HEK293 (cell line): ENCODE data around the gene SUPT3H.

ENCODE experiments used
- CTCF ChIA-PET: fragments of 350-600 bp; formaldehyde crosslinking; extraction: SDS; loops from one replicate; lab custom pipeline; 2021; ENCODE audit warnings: antibody characterized with exemption; lab: Yijun Ruan, JAX
- POLR2A ChIA-PET: fragments of 300-600 bp; formaldehyde crosslinking; extraction: SDS; loops from one replicate; lab custom pipeline; 2020; ENCODE audit warnings: antibody characterized with exemption, inconsistent platforms; lab: Yijun Ruan, JAX
- H3K27ac ChIP-seq: fragments of 200-500 bp; sonication (Bioruptor generic); 2 replicates; pipeline ENCODE4 v1.5.1; 2014; ENCODE audit warnings: low read depth, low read length, control low read depth, inconsistent platforms; ENCODE audit errors: extremely low read depth
- H3K36me3 ChIP-seq, 2 experiments: fragments of 200-500 bp in 1 of 2; sonication (Bioruptor generic) in 1 of 2; 1 replicate in 1 of 2; 2 replicates in 1 of 2; pipeline ENCODE4 v1.5.1; 2014 to 2017; ENCODE audit warnings: inconsistent platforms in 2 of 2, low read length in 2 of 2; ENCODE audit not compliant: control insufficient read depth in 2 of 2, insufficient read depth in 1 of 2
- H3K4me1 ChIP-seq: fragments of 200-500 bp; sonication (Bioruptor generic); 2 replicates; pipeline ENCODE4 v1.5.1; 2014; ENCODE audit warnings: mild to moderate bottlenecking, low read length, inconsistent platforms; ENCODE audit not compliant: control insufficient read depth, insufficient read depth
- H3K4me3 ChIP-seq: 2 replicates; pipeline ENCODE4 v1.5.1; 2011; ENCODE audit warnings: low read depth, mild to moderate bottlenecking, control low read depth, low read length, moderate library complexity
- H3K9me3 ChIP-seq: fragments of 200-500 bp; sonication (Bioruptor generic); 2 replicates; pipeline ENCODE4 v1.5.1; 2014; ENCODE audit warnings: low read depth, low read length, inconsistent platforms; ENCODE audit not compliant: control insufficient read depth, insufficient read depth
- GFI1B ChIP-seq: fragments of 450-650 bp; formaldehyde crosslinking; IDR thresholded peaks from 2 replicates; pipeline ENCODE4 v1.5.1; 2016; ENCODE audit warnings: missing biosample characterization, missing genetic modification characterization
- HOXA7 ChIP-seq: sonication (generic); formaldehyde crosslinking; IDR thresholded peaks from 2 replicates; pipeline ENCODE4 v1.8.1; 2022; ENCODE audit warnings: missing genetic modification reagents, borderline replicate concordance
- KLF7 ChIP-seq: fragments of 450-650 bp; formaldehyde crosslinking; IDR thresholded peaks from 2 replicates; pipeline ENCODE4 v1.5.1; 2016; ENCODE audit warnings: missing biosample characterization, missing genetic modification characterization, borderline replicate concordance
- PRDM1 ChIP-seq: fragments of 450-650 bp; formaldehyde crosslinking; IDR thresholded peaks from 2 replicates; pipeline ENCODE4; 2016; ENCODE audit warnings: missing biosample characterization, missing genetic modification characterization
- RBAK ChIP-seq: fragments of 450-650 bp; formaldehyde crosslinking; IDR thresholded peaks from 2 replicates; pipeline ENCODE4 v1.5.1; 2016; ENCODE audit warnings: missing biosample characterization, missing genetic modification characterization
- ZFHX2 ChIP-seq: fragments of 450-650 bp; formaldehyde crosslinking; conservative IDR thresholded peaks from 2 replicates; pipeline ENCODE4 v1.5.1; 2016; ENCODE audit warnings: missing biosample characterization, missing genetic modification characterization
- ZFP3 ChIP-seq: fragments of 450-650 bp; formaldehyde crosslinking; IDR thresholded peaks from 2 replicates; pipeline ENCODE4 v1.5.1; 2016; ENCODE audit warnings: low read depth, missing biosample characterization, missing genetic modification characterization
- ZNF174 ChIP-seq: fragments of 450-650 bp; formaldehyde crosslinking; IDR thresholded peaks from 2 replicates; pipeline ENCODE4 v1.5.0; 2017; ENCODE audit warnings: missing biosample characterization, mild to moderate bottlenecking, missing genetic modification characterization
- ZNF214 ChIP-seq: fragments of 450-650 bp; formaldehyde crosslinking; IDR thresholded peaks from 2 replicates; pipeline ENCODE4 v1.5.1; 2017; ENCODE audit warnings: missing biosample characterization, mild to moderate bottlenecking, missing genetic modification characterization, borderline replicate concordance
- ZNF223 ChIP-seq: fragments of 450-650 bp; formaldehyde crosslinking; IDR thresholded peaks from 2 replicates; pipeline ENCODE4 v1.5.1; 2016; ENCODE audit warnings: missing biosample characterization, missing genetic modification characterization
- ZNF37A ChIP-seq: fragments of 450-650 bp; IDR thresholded peaks from 2 replicates; pipeline ENCODE4 v1.5.1; 2018; ENCODE audit warnings: missing biosample characterization, missing genetic modification characterization
- ZNF433 ChIP-seq: fragments of 450-650 bp; formaldehyde crosslinking; IDR thresholded peaks from 2 replicates; pipeline ENCODE4 v1.5.1; 2016; ENCODE audit warnings: missing biosample characterization, missing genetic modification characterization, low read depth
- ZNF501 ChIP-seq: fragments of 450-650 bp; formaldehyde crosslinking; IDR thresholded peaks from 2 replicates; pipeline ENCODE4 v1.5.1; 2016; ENCODE audit warnings: missing biosample characterization, missing genetic modification characterization
- ZNF514 ChIP-seq: fragments of 450-650 bp; formaldehyde crosslinking; IDR thresholded peaks from 2 replicates; pipeline ENCODE4 v1.5.1; 2016; ENCODE audit warnings: missing biosample characterization, missing genetic modification characterization
- ZNF560 ChIP-seq: fragments of 450-650 bp; formaldehyde crosslinking; IDR thresholded peaks from 2 replicates; pipeline ENCODE4 v1.5.1; 2017; ENCODE audit warnings: missing biosample characterization, missing genetic modification characterization, borderline replicate concordance
- ZSCAN16 ChIP-seq: fragments of 450-650 bp; formaldehyde crosslinking; IDR thresholded peaks from 2 replicates; pipeline ENCODE4 v1.5.1; 2016; ENCODE audit warnings: missing biosample characterization, missing genetic modification characterization
- ZSCAN30 ChIP-seq: fragments of 450-650 bp; IDR thresholded peaks from 2 replicates; pipeline ENCODE4 v1.5.1; 2018; ENCODE audit warnings: missing biosample characterization, mild to moderate bottlenecking, missing genetic modification characterization, moderate library complexity
- TF ChIP-seq, protein P1 (sequence below): fragments of 450-650 bp; formaldehyde crosslinking; IDR thresholded peaks from 2 replicates; pipeline ENCODE4 v1.5.1; 2016; ENCODE audit warnings: missing biosample characterization, missing genetic modification characterization
- TF ChIP-seq, protein P2 (sequence below): fragments of 450-650 bp; formaldehyde crosslinking; IDR thresholded peaks from 2 replicates; pipeline ENCODE4 v1.5.1; 2016; ENCODE audit warnings: missing biosample characterization, missing genetic modification characterization
- TF ChIP-seq, protein P3 (sequence below): fragments of 450-650 bp; formaldehyde crosslinking; IDR thresholded peaks from 2 replicates; pipeline ENCODE4 v1.5.1; 2016; ENCODE audit warnings: missing biosample characterization, missing genetic modification characterization
- TF ChIP-seq, protein P4 (sequence below): fragments of 450-650 bp; formaldehyde crosslinking; IDR thresholded peaks from 2 replicates; pipeline ENCODE4; 2016; ENCODE audit warnings: missing biosample characterization, missing genetic modification characterization
- TF ChIP-seq, protein P5 (sequence below): fragments of 450-650 bp; formaldehyde crosslinking; IDR thresholded peaks from 2 replicates; pipeline ENCODE4 v1.5.1; 2016; ENCODE audit warnings: missing biosample characterization, missing genetic modification characterization
- TF ChIP-seq, protein P6 (sequence below): fragments of 450-650 bp; formaldehyde crosslinking; IDR thresholded peaks from 2 replicates; pipeline ENCODE4 v1.5.1; 2017; ENCODE audit warnings: missing biosample characterization, missing genetic modification characterization
- TF ChIP-seq, protein P7 (sequence below): fragments of 450-650 bp; formaldehyde crosslinking; IDR thresholded peaks from 2 replicates; pipeline ENCODE4 v1.5.1; 2016; ENCODE audit warnings: missing biosample characterization, missing genetic modification characterization, low read depth

SUPT3H gene

DNA sequence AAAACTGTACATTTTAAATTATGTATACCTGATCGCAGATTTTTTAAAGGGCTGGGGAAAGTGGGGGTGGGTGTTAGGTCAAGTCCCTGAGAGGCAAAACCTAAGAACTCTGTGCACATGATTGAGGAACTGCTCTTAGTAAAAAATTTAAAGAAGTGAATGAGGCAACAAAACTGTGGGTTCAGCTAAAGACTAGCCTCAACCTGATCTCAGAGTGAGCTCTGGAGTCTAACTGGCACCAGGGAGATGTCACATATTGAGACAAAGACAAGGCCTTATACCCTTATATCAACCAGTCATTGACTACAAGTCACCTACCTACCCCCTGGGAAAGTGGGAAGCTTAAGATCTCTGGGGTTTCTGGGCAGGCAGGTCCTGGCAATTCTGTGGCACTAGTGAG is 77.0 kb downstream of the SUPT3H start (continued):
- TF ChIP-seq, protein P1, sequence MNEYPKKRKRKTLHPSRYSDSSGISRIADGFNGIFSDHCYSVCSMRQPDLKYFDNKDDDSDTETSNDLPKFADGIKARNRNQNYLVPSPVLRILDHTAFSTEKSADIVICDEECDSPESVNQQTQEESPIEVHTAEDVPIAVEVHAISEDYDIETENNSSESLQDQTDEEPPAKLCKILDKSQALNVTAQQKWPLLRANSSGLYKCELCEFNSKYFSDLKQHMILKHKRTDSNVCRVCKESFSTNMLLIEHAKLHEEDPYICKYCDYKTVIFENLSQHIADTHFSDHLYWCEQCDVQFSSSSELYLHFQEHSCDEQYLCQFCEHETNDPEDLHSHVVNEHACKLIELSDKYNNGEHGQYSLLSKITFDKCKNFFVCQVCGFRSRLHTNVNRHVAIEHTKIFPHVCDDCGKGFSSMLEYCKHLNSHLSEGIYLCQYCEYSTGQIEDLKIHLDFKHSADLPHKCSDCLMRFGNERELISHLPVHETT (tag by site-specific recombination): no peak
- TF ChIP-seq ZNF514 (tag by site-specific recombination) (no peak), KLF7 (tag by site-specific recombination) (no peak), ZFP3 (tag by site-specific recombination) (no peak), ZNF433 (no peak), ZNF214 (no peak)
- TF ChIP-seq, protein P2, sequence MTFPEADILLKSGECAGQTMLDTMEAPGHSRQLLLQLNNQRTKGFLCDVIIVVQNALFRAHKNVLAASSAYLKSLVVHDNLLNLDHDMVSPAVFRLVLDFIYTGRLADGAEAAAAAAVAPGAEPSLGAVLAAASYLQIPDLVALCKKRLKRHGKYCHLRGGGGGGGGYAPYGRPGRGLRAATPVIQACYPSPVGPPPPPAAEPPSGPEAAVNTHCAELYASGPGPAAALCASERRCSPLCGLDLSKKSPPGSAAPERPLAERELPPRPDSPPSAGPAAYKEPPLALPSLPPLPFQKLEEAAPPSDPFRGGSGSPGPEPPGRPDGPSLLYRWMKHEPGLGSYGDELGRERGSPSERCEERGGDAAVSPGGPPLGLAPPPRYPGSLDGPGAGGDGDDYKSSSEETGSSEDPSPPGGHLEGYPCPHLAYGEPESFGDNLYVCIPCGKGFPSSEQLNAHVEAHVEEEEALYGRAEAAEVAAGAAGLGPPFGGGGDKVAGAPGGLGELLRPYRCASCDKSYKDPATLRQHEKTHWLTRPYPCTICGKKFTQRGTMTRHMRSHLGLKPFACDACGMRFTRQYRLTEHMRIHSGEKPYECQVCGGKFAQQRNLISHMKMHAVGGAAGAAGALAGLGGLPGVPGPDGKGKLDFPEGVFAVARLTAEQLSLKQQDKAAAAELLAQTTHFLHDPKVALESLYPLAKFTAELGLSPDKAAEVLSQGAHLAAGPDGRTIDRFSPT: no peak
- TF ChIP-seq, all 188 proteins: peak for 0

DNA sequence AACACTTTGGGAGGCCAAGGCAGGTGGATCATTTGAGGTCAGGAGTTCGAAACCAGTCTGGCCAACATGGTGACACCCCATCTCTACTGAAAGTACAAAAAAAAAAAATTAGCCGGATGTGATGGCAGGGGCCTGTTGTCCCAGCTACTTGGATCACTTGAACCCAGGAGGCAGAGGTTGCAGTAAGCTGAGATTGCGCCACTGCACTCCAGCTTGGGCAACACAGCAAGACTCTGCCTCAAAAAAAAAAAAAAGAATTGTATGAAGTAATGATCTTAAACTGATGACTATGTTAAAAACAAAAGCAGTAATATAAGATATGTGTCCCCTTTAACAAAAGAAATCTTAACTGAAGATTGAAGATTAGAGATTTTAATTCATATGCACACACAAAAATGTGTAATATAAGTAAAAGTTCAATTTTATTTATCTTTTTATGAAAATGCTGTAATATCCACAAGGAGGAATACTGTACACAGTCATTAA is 78.6 kb downstream of the SUPT3H start:
- POLR2A ChIA-PET: no interaction called here
- Histone ChIP-seq H3K9me3 (no peaks in the 10 kb centered on the region), H3K36me3 (no peaks in the 10 kb centered on the region), H3K4me3 (no peak overlapping the region), H3K4me1 (no peaks in the 10 kb centered on the region)
- CTCF ChIA-PET: no interaction called here
- TF ChIP-seq, protein P3, sequence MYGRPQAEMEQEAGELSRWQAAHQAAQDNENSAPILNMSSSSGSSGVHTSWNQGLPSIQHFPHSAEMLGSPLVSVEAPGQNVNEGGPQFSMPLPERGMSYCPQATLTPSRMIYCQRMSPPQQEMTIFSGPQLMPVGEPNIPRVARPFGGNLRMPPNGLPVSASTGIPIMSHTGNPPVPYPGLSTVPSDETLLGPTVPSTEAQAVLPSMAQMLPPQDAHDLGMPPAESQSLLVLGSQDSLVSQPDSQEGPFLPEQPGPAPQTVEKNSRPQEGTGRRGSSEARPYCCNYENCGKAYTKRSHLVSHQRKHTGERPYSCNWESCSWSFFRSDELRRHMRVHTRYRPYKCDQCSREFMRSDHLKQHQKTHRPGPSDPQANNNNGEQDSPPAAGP (tag by site-specific recombination): no peak
- TF ChIP-seq ZNF223 (tag by site-specific recombination) (no peak), ZFHX2 (tag by site-specific recombination) (no peak), GFI1B (tag by site-specific recombination) (no peak), ZNF174 (tag by site-specific recombination) (no peak), ZSCAN30 (tag by site-specific recombination) (no peak), ZNF37A (tag by site-specific recombination) (no peak), ZNF560 (tag by site-specific recombination) (no peak)
- TF ChIP-seq, protein P4, sequence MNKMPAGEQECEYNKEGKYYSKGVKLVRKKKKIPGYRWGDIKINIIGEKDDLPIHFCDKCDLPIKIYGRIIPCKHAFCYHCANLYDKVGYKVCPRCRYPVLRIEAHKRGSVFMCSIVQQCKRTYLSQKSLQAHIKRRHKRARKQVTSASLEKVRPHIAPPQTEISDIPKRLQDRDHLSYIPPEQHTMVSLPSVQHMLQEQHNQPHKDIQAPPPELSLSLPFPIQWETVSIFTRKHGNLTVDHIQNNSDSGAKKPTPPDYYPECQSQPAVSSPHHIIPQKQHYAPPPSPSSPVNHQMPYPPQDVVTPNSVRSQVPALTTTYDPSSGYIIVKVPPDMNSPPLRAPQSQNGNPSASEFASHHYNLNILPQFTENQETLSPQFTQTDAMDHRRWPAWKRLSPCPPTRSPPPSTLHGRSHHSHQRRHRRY (tag by site-specific recombination): no peak
- TF ChIP-seq, protein P5, sequence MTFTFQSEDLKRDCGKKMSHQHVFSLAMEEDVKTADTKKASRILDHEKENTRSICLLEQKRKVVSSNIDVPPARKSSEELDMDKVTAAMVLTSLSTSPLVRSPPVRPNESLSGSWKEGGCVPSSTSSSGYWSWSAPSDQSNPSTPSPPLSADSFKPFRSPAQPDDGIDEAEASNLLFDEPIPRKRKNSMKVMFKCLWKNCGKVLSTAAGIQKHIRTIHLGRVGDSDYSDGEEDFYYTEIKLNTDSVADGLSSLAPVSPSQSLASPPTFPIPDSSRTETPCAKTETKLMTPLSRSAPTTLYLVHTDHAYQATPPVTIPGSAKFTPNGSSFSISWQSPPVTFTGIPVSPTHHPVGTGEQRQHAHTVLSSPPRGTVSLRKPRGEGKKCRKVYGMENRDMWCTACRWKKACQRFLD (tag by site-specific recombination): no peak
- TF ChIP-seq, all 188 proteins: peak for 0
- H3K27ac ChIP-seq: no peak overlapping the region

DNA sequence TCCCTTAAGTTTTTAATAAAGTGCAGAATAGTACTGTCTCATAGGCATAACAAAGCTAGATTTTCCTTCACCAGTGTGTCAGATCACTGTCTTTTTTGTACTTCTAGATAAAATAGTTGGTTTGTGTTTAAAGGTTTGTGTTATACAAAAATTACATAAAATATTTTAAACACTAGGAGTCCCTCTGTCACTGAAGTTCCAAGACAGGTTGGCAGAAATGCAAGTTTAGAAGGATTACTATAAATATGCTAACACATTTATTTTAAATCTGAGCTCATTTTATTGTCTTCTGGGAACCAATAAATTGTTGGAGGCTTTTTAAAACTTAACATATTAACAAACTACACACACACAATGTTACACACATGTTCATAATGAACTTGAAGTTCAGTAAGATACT is 80.4 kb downstream of the SUPT3H start:
- no peak overlapping the region for H3K4me3 ChIP-seq
- CTCF ChIA-PET: interaction anchor here (0.7 to 1.0 kb wide), 2 partner anchors 10 to 69 kb away, joined by 3 read pairs; no protein-coding TSS in a partner anchor
- POLR2A ChIA-PET: interaction anchor here (1.0 kb wide), 1 partner anchor 81 kb away, joined by 3 read pairs; the partner anchor contains the start of gene SUPT3H
- TF ChIP-seq, protein P6, sequence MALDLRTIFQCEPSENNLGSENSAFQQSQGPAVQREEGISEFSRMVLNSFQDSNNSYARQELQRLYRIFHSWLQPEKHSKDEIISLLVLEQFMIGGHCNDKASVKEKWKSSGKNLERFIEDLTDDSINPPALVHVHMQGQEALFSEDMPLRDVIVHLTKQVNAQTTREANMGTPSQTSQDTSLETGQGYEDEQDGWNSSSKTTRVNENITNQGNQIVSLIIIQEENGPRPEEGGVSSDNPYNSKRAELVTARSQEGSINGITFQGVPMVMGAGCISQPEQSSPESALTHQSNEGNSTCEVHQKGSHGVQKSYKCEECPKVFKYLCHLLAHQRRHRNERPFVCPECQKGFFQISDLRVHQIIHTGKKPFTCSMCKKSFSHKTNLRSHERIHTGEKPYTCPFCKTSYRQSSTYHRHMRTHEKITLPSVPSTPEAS: no peak
- no peak for TF ChIP-seq HOXA7 (CRISPR knock-in tag)
- TF ChIP-seq, protein P7, sequence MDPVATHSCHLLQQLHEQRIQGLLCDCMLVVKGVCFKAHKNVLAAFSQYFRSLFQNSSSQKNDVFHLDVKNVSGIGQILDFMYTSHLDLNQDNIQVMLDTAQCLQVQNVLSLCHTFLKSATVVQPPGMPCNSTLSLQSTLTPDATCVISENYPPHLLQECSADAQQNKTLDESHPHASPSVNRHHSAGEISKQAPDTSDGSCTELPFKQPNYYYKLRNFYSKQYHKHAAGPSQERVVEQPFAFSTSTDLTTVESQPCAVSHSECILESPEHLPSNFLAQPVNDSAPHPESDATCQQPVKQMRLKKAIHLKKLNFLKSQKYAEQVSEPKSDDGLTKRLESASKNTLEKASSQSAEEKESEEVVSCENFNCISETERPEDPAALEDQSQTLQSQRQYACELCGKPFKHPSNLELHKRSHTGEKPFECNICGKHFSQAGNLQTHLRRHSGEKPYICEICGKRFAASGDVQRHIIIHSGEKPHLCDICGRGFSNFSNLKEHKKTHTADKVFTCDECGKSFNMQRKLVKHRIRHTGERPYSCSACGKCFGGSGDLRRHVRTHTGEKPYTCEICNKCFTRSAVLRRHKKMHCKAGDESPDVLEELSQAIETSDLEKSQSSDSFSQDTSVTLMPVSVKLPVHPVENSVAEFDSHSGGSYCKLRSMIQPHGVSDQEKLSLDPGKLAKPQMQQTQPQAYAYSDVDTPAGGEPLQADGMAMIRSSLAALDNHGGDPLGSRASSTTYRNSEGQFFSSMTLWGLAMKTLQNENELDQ (tag by site-specific recombination): no peak
- no peak for TF ChIP-seq RBAK
- no peak for TF ChIP-seq ZNF501 (tag by site-specific recombination)
- no peak for TF ChIP-seq PRDM1 (tag by site-specific recombination)
- TF ChIP-seq ZSCAN16 (tag by site-specific recombination): no peak

More for the DNA sequence above, 80.4 kb downstream of the SUPT3H start:
- no peaks in the 10 kb centered on the region for H3K36me3 ChIP-seq
- H3K4me1 ChIP-seq: no peaks in the 10 kb centered on the region
- no peaks in the 10 kb centered on the region for H3K9me3 ChIP-seq
- H3K27ac ChIP-seq: no peak overlapping the region
